Measurements from ENCODE around the gene ADNP.

ADNP gene

GRCh38 chr20:50872560-50873425 is 58.4 kb downstream of the ADNP start:
- no peak for DNase-seq (ENCODE audit: low spot score)

- DNase-seq (ENCODE audit: low spot score), result no peak
Measured at GRCh38 chr20:50870561-50871161, 60.6 kb downstream of the ADNP start.

- no peak for DNase-seq (ENCODE audit: low spot score)
Measured at GRCh38 chr20:50868509-50869495, 62.4 kb downstream of the ADNP start.

GRCh38 chr20:50867805-50868204 is 63.4 kb downstream of the ADNP start:
- no peak for DNase-seq (ENCODE audit: low spot score)

DNA sequence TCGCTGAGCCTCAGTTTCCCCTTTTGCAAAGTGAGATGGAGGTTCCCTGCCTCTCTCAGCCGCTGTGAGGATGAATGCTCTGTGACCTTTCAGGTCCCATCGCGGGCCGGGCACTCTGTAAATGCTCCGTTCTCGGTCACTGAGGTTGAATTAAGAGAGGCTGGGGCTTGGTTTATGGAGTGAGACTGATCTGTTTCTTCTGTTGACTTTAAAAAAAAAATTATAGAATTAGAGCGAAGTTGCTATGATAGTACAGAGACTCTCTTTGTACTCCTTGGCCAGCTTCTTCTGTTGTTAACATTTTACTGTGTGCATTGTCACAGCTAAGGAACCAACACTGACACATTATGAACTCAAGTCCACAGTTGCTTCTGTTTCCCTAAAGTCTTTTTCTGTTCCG is 64.4 kb downstream of the ADNP start:
- DNase-seq (ENCODE audit: low spot score), result no peak

DNA sequence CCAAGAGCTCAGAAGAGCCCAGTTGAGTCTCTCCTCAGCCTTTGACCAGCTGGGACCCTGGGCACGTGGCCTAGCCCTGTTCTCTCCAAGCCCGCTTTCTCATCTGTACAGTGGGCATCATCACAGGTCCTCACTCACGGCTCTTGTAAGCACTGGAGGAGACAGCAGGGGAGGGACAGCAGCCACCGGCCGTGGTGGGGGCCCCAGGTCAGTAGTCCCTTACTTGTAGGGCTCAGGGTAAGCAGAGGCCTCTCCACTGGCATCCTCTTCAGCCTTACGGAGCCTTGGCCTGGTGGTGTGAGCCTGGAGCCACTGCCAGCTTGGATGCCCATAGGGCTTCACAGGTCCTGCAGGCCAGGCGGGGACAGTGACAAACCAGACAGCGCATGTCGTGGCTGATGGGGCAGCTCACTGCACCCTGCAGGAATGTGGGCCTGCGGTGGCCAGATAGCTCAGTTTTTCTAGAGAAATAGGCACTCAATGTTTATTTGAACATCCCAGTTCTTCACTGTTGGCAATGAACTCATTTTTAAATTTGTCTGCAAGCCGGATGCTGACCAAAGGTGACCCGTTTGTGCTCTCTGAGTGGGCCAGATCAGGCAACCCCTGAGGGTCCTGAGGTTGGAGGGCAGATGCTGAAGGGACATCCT is 65.1 kb downstream of the ADNP start:
- no peak for DNase-seq (ENCODE audit: low spot score)

DNA sequence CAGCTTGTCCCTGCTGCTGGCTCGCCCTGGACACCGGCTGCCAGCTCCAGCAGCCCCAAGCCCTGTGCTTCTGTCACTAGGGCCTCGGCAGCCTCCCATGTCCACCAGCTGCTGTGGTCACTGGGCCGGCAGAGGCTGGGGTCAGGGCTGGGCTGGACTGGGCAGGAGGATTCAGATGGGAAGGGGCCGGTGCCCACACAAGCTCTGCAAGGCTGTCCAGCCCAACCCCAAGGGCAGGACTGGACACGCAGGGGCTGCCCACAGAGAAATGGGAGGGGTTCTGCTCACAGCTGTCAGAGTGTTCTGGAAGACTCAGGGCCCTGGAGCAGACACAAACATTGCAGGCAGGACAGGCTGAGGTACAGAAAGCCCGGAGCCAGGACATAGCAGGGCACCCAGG is 65.6 kb downstream of the ADNP start:
- DNase-seq (ENCODE audit: low spot score), result no peak

GRCh38 chr20:50865114-50865513 is 66.1 kb downstream of the ADNP start:
- no peak for DNase-seq (ENCODE audit: low spot score)

DNA sequence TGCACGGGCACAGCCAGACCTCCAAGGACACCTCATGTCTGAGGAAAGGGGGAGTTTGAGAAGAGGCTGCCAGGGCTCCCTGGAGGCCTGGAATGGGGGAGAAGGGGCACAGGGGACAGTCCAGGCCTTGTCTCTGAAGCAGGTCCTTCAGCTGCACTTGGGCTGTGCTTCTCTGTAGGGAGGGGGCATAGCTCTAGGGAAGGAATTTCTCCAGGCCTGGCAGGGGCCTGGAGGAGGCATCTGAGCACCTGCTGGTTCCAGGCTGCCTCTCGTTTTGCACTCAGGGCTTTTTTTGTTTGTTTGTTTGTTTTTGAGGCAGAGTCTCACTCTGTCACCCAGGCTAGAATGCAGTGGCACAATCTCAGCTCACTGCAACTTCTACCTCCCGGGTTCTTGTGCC is 68.7 kb downstream of the ADNP start:
- no peak for DNase-seq (ENCODE audit: low spot score)

- no peak for DNase-seq (ENCODE audit: low spot score)
Measured at GRCh38 chr20:50861012-50861411, 70.2 kb downstream of the ADNP start.

- no peak for DNase-seq (ENCODE audit: low spot score)
Measured at GRCh38 chr20:50859161-50859560, 72.1 kb downstream of the ADNP start.

GRCh38 chr20:50858525-50858924 is 72.7 kb downstream of the ADNP start:
- no peak for DNase-seq (ENCODE audit: low spot score)

GRCh38 chr20:50857348-50857747 is 73.9 kb downstream of the ADNP start:
- no peak for DNase-seq (ENCODE audit: low spot score)

DNA sequence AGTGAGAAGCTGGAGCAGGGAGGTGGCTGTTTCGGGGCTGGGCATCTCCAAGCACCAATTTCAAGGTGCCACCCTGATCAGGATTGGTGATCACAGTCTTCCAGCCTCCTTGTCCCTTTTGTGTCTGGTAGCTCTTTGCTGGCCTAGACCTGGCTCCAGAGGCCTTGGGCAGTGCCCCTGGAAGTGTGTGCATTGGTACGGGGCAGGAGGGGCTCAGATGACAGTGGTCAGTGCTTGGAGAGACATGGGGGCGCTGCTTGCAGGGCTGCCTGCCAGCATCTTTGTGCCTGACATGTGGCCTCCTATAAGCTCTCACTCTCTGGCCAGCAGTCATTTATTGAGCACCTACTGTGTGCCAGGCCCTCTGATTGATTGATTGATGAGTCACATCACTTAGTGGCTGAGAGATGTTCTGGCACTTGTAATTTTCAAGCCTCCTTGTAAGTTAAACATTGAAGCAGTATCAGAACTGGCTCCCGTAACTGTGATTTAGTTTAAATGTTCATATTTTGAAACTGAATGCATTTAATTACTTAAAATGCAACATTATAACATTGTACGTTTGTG is 74.7 kb downstream of the ADNP start:
- DNase-seq (ENCODE audit: low spot score), result no peak

DNA sequence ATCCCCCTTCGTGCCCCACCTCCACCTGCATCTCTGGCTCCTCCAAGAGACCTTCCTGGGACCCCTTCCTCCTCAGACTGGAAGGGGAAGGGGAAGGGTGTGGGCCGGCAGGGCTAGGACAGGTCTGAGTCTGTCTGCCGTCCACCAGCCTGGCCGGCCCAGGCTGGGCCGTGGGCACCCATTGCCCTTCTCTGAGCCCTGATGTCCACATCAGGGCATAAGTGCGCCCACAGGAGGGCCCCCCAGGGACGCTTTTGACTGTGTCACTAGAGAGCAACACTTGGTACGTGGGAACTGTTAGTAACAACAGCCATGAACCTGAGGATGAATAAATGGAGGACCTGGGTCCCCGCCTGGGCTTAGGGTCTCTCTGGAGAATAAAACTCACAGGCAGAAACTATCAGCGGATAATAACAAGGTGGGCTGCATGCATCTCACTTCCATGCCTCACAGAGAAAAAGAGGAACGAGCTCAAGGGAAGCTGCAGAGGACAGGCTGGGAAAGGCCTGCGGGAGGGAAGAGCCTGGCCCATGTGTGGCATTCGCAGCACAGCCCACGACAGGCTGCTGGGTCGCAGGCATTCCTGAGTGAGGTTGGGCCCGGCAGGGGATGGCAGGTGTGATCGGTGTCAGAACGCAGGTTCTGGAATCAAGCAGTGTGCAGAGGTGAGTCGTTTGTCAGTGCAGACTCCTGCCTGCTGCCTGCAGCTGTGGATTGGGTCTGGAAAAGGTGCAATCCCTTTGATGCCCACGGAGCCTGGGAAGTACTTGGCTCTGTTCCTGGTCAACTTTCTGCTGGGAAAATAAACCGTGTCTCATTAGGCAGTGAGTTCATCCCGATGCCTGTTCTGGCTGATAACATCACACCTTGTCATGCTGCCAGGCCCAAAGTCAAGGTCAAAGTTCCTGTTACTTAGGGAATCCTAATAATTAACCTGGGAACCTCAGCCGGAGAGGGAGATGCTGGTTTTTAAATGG is 75.5 kb downstream of the ADNP start:
- DNase-seq (ENCODE audit: low spot score), result no peak

- no peak for DNase-seq (ENCODE audit: low spot score)
Measured at GRCh38 chr20:50854506-50855249, 76.6 kb downstream of the ADNP start.

DNA sequence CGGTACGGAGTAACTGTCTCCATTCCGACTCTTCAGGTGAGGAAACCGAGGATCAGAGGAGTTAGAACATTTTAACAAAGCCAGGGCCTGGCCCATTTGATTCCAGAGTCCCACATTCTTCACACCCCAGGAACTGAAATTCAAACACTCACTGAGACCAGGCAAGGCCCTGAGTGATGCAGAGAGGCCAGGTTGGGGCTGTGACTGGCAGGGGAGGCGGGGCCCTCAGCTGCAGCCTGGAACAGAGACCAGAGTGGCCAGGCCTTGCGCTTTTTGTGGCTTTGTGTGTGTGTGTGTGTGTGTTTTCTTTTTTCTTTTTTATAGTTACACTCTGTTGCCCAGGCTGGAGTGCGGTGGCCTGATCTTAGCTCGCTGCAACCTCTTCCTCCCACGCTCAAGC is 79.2 kb downstream of the ADNP start:
- no peak for DNase-seq (ENCODE audit: low spot score)

GRCh38 chr20:50850721-50851286 is 80.4 kb downstream of the ADNP start:
- no peak for DNase-seq (ENCODE audit: low spot score)

Measured in CD4-positive, alpha-beta T cell treated with Interleukin-15 for 4 hours (primary cell).